CD4-positive, alpha-beta T cell (primary cell): ENCODE results near the gene SGSM1. TPM values are rescaled to one million over a fixed set of nuclear protein-coding genes. Genes with fewer than 3 reads are reported as not detected.

ENCODE experiments used
- ATAC-seq: fragments of 200-7000 bp; cut with Tn5 transposase; one replicate; pipeline ENCODE4 v1.10.0; 2022; ENCODE audit warnings: mild to moderate bottlenecking; ENCODE audit not compliant: poor library complexity
- CTCF ChIA-PET: fragments of 350-600 bp; sonication (Branson Sonifier 250); formaldehyde crosslinking; loops from one replicate; lab custom pipeline; 2021; ENCODE audit warnings: antibody characterized with exemption, inconsistent platforms; lab: Charles Lee
- POLR2A ChIA-PET: fragments of 350-600 bp; sonication (Branson Sonifier 250); formaldehyde crosslinking; loops from one replicate; lab custom pipeline; 2021; ENCODE audit warnings: antibody characterized with exemption, inconsistent platforms; lab: Charles Lee
- DNase-seq, 14 experiments: peaks; one replicate each; pipeline ENCODE4 v3.0.0-alpha.2; 2013 to 2020; ENCODE audit warnings: mixed read lengths in 2 of 14
- H3K27ac ChIP-seq, 2 donors: one replicate each; pipeline versions ENCODE4 v1.5.1 to v1.7.0; 2013; ENCODE audit warnings: low read length in 2 of 2, low read depth in 1 of 2, mild to moderate bottlenecking in 1 of 2
- H3K27me3 ChIP-seq, 2 experiments: 1 replicate in 1 of 2; 2 replicates in 1 of 2; pipeline versions ENCODE4 v1.6.1 to v1.7.0; 2013; ENCODE audit warnings: low read length in 2 of 2, control low read depth in 1 of 2, mild to moderate bottlenecking in 1 of 2, moderate library complexity in 1 of 2; ENCODE audit not compliant: insufficient read depth in 2 of 2, control insufficient read depth in 1 of 2
- H3K36me3 ChIP-seq: one replicate; pipeline ENCODE4 v1.6.1; 2013; ENCODE audit warnings: low read length, control low read depth; ENCODE audit not compliant: insufficient read depth
- H3K4me1 ChIP-seq: one replicate; pipeline ENCODE4 v1.6.1; 2013; ENCODE audit warnings: low read length, control low read depth; ENCODE audit not compliant: insufficient read depth
- H3K4me3 ChIP-seq: one replicate; pipeline ENCODE4 v1.5.1; 2013; ENCODE audit warnings: mild to moderate bottlenecking, low read length, moderate library complexity
- H3K9me3 ChIP-seq, 2 experiments: 1 replicate in 1 of 2; 2 replicates in 1 of 2; pipeline versions ENCODE4 v1.6.1 to v1.7.0; 2013; ENCODE audit warnings: low read length in 2 of 2, mild to moderate bottlenecking in 2 of 2, control low read depth in 1 of 2, moderate library complexity in 1 of 2; ENCODE audit not compliant: control insufficient read depth in 1 of 2, insufficient read depth in 1 of 2
- H3K27ac Mint-ChIP-seq: one replicate; pipeline ENCODE4 v1.8.0; 2020; ENCODE audit warnings: mixed read lengths
- H3K27me3 Mint-ChIP-seq: one replicate; pipeline ENCODE4 v1.8.0; 2021; ENCODE audit warnings: mixed read lengths
- H3K36me3 Mint-ChIP-seq: one replicate; pipeline ENCODE4 v1.8.0; 2021; ENCODE audit warnings: low read depth, mixed read lengths
- H3K4me1 Mint-ChIP-seq: one replicate; pipeline ENCODE4 v1.8.0; 2021; ENCODE audit warnings: low read depth, mixed read lengths
- H3K4me3 Mint-ChIP-seq: one replicate; pipeline ENCODE4 v1.8.0; 2020; ENCODE audit warnings: mild to moderate bottlenecking, mixed read lengths
- H3K9me3 Mint-ChIP-seq: one replicate; pipeline ENCODE4 v1.8.0; 2020; ENCODE audit warnings: mixed read lengths
- CTCF ChIP-seq: fragments of 200-600 bp; IDR thresholded peaks from one replicate; pipeline ENCODE4 v1.8.0; 2022; ENCODE audit warnings: antibody characterized with exemption, mild to moderate bottlenecking
- intact Hi-C, 2 experiments: fragments of 100-400 bp; cut with DNase I in 1 of 2; cut with micrococcal nuclease in 1 of 2; formaldehyde crosslinking; loops; one replicate each; pipeline versions ENCODE4 v1.15.1 to v1.9.0; 2023 to 2025; cut with DNase I, micrococcal nuclease
- total RNA-seq, 174 experiments: library from RNA in 2 of 174; stranded (reverse) in 2 of 174; gene quantifications; one replicate each; pipeline ENCODE4 v1.2.3 and lab custom pipeline; 2021 to 2026

The SGSM1 gene
- total RNA-seq, 2 experiments from 2014 or later = 1.3 to 1.9 TPM

GRCh38 chr22:24925586-24926427 lies 119.8 kb downstream of the SGSM1 start:
- Histone ChIP-seq H3K36me3 (no peaks in the 10 kb centered on the region), H3K27me3 (no peaks in the 10 kb centered on the region), H3K4me1 (no peaks in the 10 kb centered on the region), H3K27ac (no peak overlapping the region), H3K9me3 (no peaks in the 10 kb centered on the region), H3K4me3 (no peak overlapping the region)
- Mint-ChIP-seq H3K27me3 (peaks cover 13% of the 10 kb centered on the region), H3K9me3 (no peaks in the 10 kb centered on the region), H3K4me1 (no peaks in the 10 kb centered on the region), H3K36me3 (no peaks in the 10 kb centered on the region), H3K4me3 (no peak overlapping the region), H3K27ac (no peak overlapping the region)
- intact Hi-C loops = no loop called here
- ATAC-seq = no peak
- no peak for DNase-seq
- no peak for TF ChIP-seq CTCF
- CTCF ChIA-PET = no interaction called here
- POLR2A ChIA-PET = no interaction called here

- ChIA-PET POLR2A (no interaction called here), CTCF (no interaction called here)
- Mint-ChIP-seq H3K9me3 (no peaks in the 10 kb centered on the region), H3K27me3 (peaks cover 18% of the 10 kb centered on the region), H3K36me3 (no peaks in the 10 kb centered on the region), H3K4me3 (no peak overlapping the region), H3K4me1 (no peaks in the 10 kb centered on the region), H3K27ac (no peak overlapping the region)
- no peaks in the 10 kb centered on the region for H3K9me3 ChIP-seq
- no peak for TF ChIP-seq CTCF
- no peaks in the 10 kb centered on the region for H3K27me3 ChIP-seq
- no peak for DNase-seq
- no peaks in the 10 kb centered on the region for H3K36me3 ChIP-seq
- no peaks in the 10 kb centered on the region for H3K4me1 ChIP-seq
- intact Hi-C loops = no loop called here
- no peak for ATAC-seq
- H3K4me3 ChIP-seq = no peak overlapping the region
- no peak overlapping the region for H3K27ac ChIP-seq
Observed at GRCh38 chr22:24926428-24926725, 120.4 kb downstream of the SGSM1 start.

- H3K27ac Mint-ChIP-seq = no peak overlapping the region
- H3K27me3 Mint-ChIP-seq = peaks cover 20% of the 10 kb centered on the region
- Histone ChIP-seq H3K27ac (no peak overlapping the region), H3K27me3 (no peaks in the 10 kb centered on the region), H3K9me3 (no peaks in the 10 kb centered on the region), H3K4me1 (no peaks in the 10 kb centered on the region), H3K4me3 (no peak overlapping the region), H3K36me3 (no peaks in the 10 kb centered on the region)
- POLR2A ChIA-PET = no interaction called here
- TF ChIP-seq CTCF = no peak
- DNase-seq (no peak), ATAC-seq (no peak)
- no peaks in the 10 kb centered on the region for H3K4me1 Mint-ChIP-seq
- no peaks in the 10 kb centered on the region for H3K36me3 Mint-ChIP-seq
- intact Hi-C loops = no loop called here
- CTCF ChIA-PET = no interaction called here
- H3K9me3 Mint-ChIP-seq = no peaks in the 10 kb centered on the region
- no peak overlapping the region for H3K4me3 Mint-ChIP-seq
Observed at GRCh38 chr22:24926849-24927579, 121.0 kb downstream of the SGSM1 start.
